ENCODE measurements around the gene NFYB.

GRCh38 chr12:104143002-104143401 is 5.0 kb upstream of the NFYB start:
- TF ChIP-seq CTCF (IDR thresholded peaks at IDR 0.05; ENCODE audit: low read length) (no peak), EZH2 (IDR thresholded peaks at IDR 0.05; ENCODE audit: borderline replicate concordance, low read length) (no peak)
